Mammary epithelial cell (primary cell): ENCODE measurements around the gene SBF1.

ENCODE experiments used
- EZH2 ChIP-seq: IDR thresholded peaks from 2 replicates; pipeline ENCODE4 v1.6.1; 2012; ENCODE audit warnings: low read length, inconsistent platforms, borderline replicate concordance
- TF ChIP-seq, protein P1 (sequence below), 2 donors: IDR thresholded peaks in 1 of 2; conservative IDR thresholded peaks in 1 of 2; 2 replicates each; pipeline ENCODE4 v1.5.1; 2011 to 2012; ENCODE audit warnings: inconsistent platforms in 2 of 2, low read length in 2 of 2, mild to moderate bottlenecking in 2 of 2, control low read depth in 1 of 2, low read depth in 1 of 2; ENCODE audit not compliant: insufficient read depth in 1 of 2; ENCODE audit errors: extremely low read depth in 1 of 2

GRCh38 chr22:50464451-50464850, 10.4 kb downstream of the SBF1 start:
- TF ChIP-seq, protein P1, sequence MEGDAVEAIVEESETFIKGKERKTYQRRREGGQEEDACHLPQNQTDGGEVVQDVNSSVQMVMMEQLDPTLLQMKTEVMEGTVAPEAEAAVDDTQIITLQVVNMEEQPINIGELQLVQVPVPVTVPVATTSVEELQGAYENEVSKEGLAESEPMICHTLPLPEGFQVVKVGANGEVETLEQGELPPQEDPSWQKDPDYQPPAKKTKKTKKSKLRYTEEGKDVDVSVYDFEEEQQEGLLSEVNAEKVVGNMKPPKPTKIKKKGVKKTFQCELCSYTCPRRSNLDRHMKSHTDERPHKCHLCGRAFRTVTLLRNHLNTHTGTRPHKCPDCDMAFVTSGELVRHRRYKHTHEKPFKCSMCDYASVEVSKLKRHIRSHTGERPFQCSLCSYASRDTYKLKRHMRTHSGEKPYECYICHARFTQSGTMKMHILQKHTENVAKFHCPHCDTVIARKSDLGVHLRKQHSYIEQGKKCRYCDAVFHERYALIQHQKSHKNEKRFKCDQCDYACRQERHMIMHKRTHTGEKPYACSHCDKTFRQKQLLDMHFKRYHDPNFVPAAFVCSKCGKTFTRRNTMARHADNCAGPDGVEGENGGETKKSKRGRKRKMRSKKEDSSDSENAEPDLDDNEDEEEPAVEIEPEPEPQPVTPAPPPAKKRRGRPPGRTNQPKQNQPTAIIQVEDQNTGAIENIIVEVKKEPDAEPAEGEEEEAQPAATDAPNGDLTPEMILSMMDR (conservative IDR thresholded peaks at IDR 0.05 in 1 of 2, IDR thresholded peaks at IDR 0.05 in 1 of 2; ENCODE audit: extremely low read depth in 1 of 2, insufficient read depth in 1 of 2, low read depth in 1 of 2, low read length in 2 of 2), result no peak
- TF ChIP-seq EZH2, result no peak
